GM18499 (cell line): ENCODE data around the gene SNTA1.
"Not testable (repeated sequence)": the region's sequence is repeated elsewhere in the genome, so short reads cannot be mapped to it uniquely, and the experiment has no call there.

Experiments used
- ATAC-seq: cut with Tn5 transposase; IDR thresholded peaks from one replicate; pipeline ENCODE4 v1.9.1; 2021; ENCODE audit warnings: moderate number of reproducible peaks; ENCODE audit not compliant: insufficient read depth, unreplicated experiment

The SNTA1 gene

DNA sequence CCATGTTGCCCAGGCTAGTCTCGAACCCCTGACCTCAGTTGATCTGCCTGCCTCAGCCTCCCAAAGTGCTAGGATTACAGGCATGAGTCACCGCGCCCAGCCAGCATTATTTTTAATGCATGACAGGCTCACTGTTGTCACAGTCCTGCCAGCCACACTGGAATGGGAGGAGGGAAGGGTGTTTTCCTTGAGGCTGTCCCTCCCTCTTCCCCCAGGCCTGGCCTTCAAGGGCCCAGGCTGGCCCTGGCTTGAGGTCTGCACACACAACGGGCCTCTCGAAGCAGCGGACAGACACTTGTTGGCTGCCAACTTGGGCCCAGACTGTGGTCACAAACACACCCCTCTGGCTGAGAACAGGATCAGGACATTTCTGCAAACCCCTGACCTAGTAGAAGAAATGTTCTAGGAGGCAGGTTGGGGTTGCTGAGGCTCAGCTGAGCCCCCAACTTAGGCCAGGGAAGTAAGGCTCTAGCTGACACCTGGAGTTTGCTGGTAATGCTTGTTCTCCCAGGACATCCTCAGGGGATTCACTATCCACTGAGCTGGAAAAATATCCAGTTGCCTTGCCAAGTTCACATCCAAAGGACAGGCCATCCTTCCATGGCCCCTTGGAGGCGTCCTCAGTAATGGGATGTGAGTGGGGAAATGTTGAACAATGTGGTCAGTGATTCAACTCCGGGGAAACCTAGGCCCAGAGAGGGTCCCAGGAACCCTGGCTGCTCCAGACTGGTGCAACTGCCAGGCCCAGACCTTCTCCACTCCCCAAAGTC lies 9.9 kb downstream of the SNTA1 start:
- ATAC-seq, result no peak

DNA sequence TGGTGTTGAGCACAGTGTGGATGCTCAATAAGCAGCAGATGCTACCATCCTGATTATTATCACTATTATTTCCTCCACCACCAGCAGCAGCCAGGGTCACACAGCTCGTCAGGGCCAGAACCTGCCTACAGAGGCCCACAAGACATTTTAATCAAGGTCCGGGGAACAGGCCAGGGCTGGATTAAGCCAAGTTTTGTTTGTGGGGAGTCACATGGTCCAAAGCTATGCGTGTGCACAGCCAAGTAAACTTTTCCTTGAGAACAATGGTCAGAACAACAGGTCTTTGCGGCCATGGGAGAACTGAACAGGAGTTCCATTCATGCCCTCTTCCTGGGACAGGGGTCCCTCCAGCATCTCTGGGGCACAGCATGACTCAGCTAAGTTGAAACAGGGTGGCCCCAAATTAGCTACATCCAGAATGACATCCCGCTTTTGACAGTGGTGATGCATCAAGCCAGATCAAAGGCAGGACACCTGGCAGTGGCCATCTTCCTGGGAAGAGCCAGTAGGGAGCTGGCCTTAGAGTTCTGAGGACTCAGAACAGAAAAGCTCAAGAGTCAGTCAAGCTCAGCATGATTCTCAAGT lies 11.7 kb downstream of the SNTA1 start:
- no peak for ATAC-seq

DNA sequence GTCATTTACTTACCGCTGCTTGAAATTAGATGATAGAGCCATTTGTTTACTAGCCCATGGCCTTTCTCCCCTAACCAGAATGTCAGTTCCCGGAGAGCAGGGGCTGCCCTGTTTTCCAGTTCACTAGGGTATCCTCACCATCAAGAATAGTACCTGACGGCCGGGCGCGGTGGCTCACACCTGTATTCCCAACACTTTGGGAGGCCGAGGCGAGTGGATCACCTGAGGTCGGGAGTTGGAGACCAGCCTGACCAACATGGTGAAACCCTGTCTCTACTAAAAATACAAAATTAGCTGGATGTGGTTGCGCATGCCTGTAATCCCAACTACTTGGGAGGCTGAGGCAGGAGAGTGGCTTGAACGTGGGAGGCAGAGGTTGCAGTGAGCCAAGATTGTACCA lies 19.7 kb downstream of the SNTA1 start:
- not testable (repeated sequence) for ATAC-seq

DNA sequence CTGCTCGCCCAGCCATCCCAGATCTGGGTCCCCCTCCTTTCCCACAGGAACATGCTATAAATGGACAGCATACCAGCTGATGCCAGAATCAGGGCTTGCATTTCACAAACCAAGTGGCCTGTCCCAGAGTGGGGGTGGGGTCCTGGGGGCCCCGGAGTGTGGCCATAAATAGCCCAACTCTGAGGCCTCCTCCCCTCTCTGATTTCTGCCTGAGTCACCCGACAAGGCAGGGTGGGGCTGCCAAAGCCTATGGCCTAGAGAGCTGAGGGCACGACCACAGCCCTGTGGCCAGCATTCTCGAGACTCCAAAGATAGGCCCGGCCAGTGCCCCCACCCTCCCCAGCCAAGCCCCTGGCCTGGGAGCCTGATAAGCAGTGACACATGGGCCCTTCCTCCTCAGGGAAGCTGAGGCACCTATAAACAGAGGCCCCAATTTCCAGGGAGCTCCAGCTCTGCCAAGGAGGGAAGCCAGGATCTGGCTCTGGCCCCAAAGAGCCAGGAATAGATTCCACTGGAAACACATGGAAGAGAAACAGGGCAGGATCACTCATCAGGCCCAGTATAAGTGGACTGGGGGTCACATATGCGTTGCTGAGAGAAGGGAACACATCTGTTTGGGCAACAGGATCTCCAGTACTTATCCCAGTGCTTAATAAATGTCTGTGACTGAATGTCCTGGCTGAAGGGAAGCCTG lies 20.3 kb downstream of the SNTA1 start:
- no peak for ATAC-seq

DNA sequence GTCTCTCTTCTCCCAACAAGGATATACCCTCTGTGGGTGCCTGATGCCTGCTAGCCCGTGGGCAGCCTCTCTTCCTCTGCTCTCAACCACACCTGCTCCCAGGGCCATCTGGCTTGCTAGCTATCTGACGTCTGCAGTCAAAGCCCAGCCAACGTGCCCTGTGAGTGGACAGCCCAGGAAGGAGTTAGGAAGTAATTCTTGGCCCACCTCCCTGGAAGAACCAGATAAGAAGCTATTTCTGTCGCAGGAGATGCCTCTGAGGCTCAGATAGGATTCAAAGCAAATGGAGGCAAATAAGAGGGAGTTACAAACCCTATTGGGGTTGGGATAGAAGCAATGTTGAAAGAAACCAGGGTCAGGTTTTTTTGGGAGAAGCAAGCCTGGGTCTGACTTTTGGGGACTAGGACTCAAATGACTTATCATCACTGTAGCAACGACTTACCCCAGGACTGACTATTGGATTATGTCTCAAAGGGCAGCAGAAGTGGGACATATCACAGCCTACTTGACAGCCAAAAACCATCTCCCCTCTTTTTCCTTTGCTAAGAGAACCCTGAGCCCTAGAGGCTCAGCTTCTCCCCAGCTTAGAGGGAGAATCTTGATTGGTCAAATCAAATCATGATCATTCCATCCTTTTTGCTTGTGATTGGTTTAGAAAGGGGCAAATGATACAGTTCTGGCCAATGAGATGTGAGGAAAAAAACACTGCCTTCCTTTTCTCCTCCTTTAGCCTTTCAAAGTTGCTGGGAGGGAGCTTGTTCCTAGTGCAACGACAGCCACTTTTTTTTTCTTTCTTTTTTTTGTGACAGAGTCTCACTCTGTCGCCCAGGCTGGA lies 24.2 kb downstream of the SNTA1 start:
- no peak for ATAC-seq

DNA sequence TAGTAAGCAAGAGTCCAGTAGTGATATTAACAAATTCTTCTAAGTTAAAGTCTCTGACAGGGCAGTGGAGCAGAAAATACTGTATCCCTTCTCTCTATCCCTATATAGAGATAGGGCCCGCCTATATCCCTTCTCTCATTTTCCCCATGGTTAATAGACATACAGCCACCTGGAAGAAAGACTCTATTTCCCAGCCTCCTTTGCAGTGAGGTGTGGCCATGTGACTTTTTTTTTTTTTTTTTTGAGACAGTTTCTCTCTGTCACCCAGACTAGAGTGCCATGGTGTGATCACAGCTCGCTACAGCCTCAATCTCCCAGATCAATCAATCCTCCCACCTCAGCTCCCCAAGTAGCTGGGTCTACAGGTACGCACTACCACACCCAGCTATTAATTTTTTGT lies 25.5 kb downstream of the SNTA1 start:
- ATAC-seq, result no peak

DNA sequence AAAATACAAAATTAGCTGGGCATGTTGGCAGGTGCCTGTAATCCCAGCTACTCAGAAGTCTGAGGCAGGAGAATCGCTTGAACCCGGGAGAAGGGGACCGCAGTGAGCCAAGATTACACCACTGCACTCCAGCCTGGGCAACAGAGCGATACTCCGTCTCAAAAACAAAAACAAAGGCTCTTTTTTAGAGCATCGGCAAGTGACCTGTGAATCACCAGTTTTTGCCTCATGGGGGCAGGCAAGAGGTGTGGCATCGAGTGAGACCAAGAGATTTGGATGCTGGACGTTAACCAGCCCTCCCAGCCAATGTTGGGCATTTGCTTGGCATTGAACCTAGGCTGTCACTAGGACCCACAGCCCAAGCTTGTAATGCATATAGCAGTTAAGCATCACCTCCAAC lies 27.6 kb downstream of the SNTA1 start:
- ATAC-seq, result no peak

DNA sequence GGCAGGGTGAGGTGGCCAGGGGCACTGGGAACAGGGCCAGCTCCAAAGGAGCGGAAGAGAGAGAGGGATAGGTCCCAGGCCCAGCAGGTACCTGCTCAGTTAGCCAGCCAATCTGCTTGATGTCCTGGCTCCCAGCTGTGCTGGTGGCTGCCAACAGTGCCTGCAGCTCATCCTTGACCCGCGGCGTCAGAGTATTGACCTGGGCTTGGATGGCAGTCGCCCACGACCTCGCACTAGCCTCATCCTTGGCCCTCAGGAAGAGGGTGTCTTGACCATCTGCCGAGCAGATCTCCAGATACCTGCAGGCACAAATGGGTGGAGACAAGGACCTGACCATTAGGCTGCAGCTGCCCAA lies 31.1 kb downstream of the SNTA1 start:
- no peak for ATAC-seq

DNA sequence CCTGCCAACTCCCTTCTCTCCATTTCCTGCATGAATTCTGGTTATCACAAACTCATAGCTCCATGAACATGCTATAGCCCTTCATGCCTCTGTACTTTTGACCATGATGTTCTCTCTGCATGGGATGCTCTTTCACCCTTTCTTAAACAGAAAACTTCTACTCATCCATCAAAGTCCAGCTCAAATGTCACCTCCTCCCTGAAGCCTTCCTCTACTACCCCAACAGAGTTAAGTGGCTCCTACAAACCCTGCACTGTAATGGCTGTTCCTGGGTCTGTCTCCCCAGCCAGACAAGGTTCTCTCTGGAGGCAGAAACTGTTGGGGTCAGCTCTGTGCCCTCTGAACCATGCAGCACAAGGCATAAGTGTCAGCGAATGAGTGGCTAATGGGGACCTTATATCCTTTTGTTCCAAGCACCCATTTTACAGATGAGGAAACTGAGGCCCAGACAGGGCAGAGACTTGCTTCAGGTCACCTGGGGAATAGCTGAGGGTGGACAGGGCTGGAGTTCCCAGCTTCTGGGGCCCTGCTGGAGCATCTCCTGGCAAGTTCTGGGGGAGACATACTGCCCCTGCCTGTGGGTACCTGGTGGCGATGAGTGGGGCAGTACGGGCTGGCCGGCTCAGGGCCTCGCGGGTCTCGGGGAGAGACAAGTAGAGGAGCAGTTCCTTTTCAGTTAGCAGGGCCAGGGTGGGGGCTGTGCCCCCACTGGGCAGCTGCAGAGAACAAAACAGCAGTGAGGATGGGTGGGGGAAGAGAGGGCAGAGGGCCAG lies 31.7 kb downstream of the SNTA1 start:
- ATAC-seq, result no peak

DNA sequence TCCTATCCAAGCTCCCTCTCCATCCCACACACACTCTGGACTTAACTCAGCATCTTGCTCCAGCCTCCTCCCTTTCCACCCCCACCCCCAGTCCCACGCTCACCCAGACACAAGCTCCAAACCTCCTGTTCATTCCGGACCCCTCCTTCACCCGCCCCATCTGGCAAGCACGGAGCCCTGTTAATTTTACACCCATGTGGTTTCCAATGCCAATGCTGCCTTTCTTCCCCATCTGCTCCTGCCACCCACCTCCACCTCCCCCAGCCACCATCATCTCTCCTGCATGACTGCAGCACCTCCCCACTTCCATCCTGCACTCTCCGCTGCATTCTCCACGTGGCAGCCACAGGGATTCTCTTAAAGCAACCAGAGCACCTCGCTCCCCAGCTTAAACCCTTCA lies 32.3 kb downstream of the SNTA1 start:
- ATAC-seq, result no peak

DNA sequence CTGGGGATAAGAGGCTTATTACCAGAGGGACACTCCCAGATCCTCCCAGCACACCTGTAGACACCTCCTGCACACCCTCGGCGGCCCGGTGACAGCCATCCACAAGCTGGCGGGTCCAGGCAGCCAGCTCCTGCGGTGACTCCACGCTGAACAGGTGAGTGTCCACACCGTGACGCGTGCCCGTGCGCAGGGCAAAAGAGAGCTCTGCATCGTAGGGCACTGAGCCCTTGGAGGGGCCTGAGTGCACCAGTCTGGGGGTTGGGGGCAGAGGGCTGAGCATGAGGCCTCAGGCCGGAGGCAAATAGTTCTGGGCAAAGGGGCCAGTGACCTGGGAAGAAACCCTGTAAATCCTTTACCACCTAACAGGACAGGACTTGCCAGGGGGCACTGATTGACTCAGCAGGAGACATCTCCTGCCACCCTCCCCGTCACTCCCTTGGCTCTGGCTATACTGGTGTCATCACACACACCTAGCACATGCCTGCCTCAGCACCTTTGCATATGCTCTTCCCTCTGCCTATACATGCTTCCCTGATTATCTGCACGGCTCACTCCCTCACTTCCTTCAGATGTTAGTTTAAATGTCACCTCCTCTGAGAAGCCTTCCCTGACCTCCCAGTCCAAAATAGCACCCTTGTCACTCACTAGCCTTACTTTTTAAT lies 33.4 kb downstream of the SNTA1 start:
- ATAC-seq, result no peak

DNA sequence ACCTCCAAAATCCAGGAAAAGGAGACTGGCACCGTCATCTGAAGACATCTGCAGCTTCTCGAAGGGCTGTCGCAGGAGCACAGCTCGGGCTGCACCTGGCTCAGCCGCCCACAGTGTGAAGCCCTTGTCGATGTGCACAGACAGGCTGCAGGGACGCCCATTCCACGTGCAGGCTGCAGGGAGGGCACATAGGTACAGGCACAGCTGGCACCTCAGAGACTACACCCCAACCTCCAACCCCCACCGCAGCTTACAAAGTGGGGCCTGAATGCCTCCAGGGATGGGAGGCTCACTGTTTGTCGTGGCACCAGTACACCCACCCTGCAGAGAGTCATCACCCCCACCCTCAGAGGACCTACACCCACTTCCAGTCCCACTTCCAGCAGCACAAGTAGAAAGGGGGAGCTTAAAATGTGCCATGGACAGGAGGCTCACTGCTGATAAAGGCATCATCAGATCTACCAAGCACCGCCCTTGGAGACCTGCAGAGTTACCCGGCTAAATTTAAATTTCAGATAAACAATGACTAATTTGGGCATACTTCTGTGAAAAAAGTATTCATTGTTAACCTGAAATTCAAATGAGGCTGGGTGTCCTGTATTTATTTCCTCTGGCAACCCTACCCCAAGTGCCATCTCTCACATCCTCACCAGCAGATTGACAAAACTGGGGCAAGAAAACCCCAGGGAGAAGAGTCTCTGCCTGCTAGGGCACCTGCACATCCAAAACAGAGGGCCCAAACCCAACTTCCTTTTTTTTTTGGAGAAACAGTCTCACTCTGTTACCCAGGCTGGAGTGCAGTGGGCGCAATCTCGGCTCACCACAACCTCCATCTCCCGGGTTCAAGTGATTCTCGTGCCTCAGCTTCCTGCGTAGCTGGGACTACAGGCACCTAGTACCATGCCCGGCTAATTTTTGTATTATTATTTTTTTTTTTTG lies 34.6 kb downstream of the SNTA1 start:
- no peak for ATAC-seq

DNA sequence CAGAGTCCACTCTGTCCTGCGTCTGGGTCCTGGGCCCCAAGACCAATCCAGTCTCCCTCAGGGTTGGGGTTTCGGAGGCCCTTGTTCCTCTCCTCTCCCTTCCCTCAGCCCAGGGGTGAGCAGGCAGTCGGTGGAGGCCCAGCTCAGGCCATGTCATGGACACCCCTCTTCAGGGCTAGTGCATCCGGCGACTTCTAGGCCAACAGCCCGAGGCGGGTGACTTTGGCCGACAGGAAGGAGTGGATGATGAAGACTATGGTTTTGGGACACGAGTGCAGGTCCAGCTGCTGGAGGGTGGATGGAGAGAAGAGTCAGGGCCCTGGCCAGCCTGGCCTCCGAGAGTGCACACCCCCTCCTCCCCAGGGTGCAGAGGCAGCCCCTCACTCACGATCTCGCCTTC lies 35.2 kb downstream of the SNTA1 start:
- ATAC-seq, result no peak

DNA sequence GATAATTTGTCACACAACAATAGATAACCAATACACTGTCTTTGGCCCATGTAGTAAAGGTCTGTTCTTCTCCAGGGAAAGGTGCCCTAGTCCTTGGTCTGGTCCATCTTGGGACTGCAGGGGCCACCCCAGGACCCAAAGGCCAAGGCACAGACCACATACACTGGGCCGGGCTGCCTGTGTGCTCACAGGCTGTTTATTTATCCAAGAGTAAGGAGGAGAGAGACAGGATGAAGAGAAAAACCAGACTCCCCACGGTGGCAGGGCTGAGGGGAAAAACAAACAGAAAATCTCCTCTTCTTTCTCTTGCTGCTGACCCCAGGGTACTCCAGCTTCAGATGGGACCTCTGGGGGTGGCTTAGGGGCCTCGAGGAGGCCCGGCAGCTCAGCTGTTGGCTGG lies 35.8 kb downstream of the SNTA1 start:
- ATAC-seq, result no peak

DNA sequence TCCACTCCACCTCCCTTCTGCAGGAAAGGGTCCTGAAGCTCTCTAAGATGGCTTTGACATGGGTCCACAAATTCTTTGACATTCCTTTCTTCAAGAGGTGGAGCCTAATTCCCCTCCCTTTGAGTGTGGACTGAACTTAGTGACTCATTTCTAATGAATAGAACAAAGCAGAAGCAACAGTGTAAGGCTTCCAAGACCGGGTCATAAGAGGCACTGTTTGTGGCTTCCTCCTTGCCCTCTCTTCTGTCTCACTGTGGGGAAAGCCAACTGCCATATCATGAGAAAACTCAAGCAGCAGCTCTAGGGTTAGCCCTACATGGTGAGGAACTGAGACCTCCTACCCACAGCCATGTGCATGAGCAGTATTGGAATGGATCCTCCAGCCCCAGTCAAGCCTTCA lies 36.3 kb downstream of the SNTA1 start:
- ATAC-seq, result no peak

DNA sequence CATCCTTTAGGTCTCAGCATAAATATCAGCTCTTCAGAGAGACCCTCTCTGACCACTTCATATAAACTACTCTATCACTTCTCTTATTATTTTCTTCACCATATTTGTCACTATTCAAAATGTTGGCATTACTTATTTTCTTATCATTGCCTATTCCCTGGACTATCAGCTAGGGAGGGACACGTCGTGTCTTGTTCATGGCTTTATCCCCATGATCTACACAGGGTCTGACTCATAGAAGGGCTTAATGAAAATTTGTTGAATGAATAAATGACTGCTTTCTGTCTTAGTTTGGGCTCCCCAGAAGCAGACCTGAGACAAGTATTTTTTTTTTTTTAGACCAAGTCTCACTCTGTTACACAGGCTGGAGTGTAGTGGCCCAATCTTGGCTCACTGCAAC lies 39.3 kb downstream of the SNTA1 start:
- ATAC-seq, result no peak

DNA sequence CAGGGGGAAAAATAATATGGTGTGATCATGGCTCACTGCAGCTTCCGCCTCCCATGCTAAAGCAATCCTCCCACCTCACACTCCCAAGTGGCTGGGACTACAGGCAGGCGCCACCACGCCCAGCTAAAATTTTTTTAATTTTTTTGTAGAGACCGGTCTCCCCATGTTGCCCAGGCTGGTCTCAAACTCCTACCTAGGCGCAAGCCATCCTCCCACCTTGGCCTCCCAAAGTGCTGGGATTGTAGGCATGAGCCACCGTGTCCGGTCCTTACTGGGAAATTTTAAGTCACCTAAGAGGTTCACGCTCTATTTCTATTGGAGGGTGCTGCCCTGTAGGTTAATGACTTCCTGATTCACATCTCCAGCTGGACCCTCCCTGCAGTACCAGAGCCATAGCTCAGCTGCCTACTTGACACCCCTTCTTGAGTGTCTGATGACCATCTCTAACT lies 41.6 kb downstream of the SNTA1 start:
- ATAC-seq, result no peak

DNA sequence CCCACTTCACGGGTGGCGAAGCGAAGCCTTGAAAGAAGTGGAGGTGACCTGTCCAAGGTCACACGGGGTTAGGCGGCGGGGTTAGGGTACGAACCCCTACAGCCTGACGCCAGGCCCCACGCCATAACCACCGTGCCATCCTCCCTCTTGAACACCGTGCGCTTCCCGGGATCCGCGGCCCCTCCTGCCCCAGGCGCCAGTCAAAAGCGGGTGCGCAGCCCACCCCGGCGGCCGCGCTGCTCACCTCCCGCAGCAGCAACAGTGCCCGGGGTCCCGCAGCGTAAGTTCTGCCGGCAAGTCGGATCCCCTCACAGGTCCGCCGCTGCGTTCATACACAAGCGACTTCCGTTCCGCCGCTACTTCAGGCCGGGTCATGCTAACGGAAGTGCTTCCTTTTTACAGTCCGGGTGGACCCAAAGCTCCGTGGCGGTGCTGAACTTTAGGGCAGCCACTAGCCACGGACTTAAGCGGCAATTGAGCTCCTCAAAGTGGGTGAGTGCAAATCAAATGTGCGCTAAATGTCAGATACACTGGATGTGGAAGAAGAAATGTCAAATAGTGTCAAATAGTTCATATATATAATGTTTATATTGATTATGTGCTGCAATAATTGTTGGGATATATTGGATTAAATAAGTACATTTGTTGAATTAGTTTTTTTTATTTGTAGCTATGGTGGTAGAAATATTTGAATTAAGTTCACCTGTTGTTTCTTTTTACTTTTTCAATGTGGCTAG lies 42.2 kb downstream of the SNTA1 start, which contains the start of gene CDK5RAP1:
Gene CDK5RAP1 (minus strand): TSS at position 336 of the 737 bp plus-strand sequence. CDS start 4,455 bp downstream, outside the sequence.
- no peak for ATAC-seq
